Activated CD4-positive, alpha-beta T cell treated with anti-CD3 and anti-CD28 coated beads, Interleukin-2, amount 10 ng/mL, durations not matched to agents 7 days and 5 days (primary cell): ENCODE results near the gene AFAP1L1. TPM values are rescaled to one million over a fixed set of nuclear protein-coding genes. Genes with fewer than 3 reads are reported as not detected.

ENCODE experiments used
- CTCF ChIA-PET: fragments of 350-600 bp; sonication (Branson Sonifier 250); formaldehyde crosslinking; loops from one replicate; lab custom pipeline; 2021; ENCODE audit warnings: antibody characterized with exemption; lab: Charles Lee
- POLR2A ChIA-PET: fragments of 350-600 bp; sonication (Branson Sonifier 250); formaldehyde crosslinking; loops from one replicate; lab custom pipeline; 2021; ENCODE audit warnings: antibody characterized with exemption; lab: Charles Lee
- DNase-seq: peaks from one replicate; pipeline ENCODE4 v3.0.0-alpha.2; 2020
- H3K27ac Mint-ChIP-seq: one replicate; pipeline ENCODE4 v1.8.0; 2021; ENCODE audit warnings: mild to moderate bottlenecking, moderate library complexity, mixed read lengths
- H3K27me3 Mint-ChIP-seq: one replicate; pipeline ENCODE4 v1.8.0; 2021; ENCODE audit warnings: mixed read lengths
- H3K36me3 Mint-ChIP-seq: one replicate; pipeline ENCODE4 v1.8.0; 2021; ENCODE audit warnings: low read depth, mixed read lengths
- H3K4me1 Mint-ChIP-seq: one replicate; pipeline ENCODE4 v1.8.0; 2021; ENCODE audit warnings: mixed read lengths
- H3K4me3 Mint-ChIP-seq: one replicate; pipeline ENCODE4 v1.8.0; 2021; ENCODE audit warnings: mild to moderate bottlenecking, moderate library complexity, mixed read lengths
- H3K9me3 Mint-ChIP-seq: one replicate; pipeline ENCODE4 v1.8.0; 2021; ENCODE audit warnings: mixed read lengths
- total RNA-seq, 2 experiments: library from RNA; stranded (reverse); gene quantifications; one replicate each; pipeline ENCODE4 v1.2.3, GENCODE V29; 2021

Gene AFAP1L1
- total RNA-seq, 2 experiments from 2014 or later: not detected

GRCh38 chr5:149375434-149375833, 103.8 kb downstream of the AFAP1L1 start:
- peaks cover 4% of the 10 kb centered on the region for H3K4me1 Mint-ChIP-seq
- H3K9me3 Mint-ChIP-seq: no peaks in the 10 kb centered on the region
- no peak for DNase-seq
- POLR2A ChIA-PET: no interaction called here
- no peaks in the 10 kb centered on the region for H3K27me3 Mint-ChIP-seq
- no peaks in the 10 kb centered on the region for H3K36me3 Mint-ChIP-seq
- CTCF ChIA-PET: interaction anchor here (0.9 to 1.9 kb wide), 5 partner anchors 8 to 39 kb away, joined by 3 to 8 read pairs (median 4); no protein-coding TSS in a partner anchor
- H3K27ac Mint-ChIP-seq: no peak overlapping the region
- H3K4me3 Mint-ChIP-seq: no peak overlapping the region

GRCh38 chr5:149376104-149376503, 104.4 kb downstream of the AFAP1L1 start:
- ChIA-PET CTCF (interaction anchor here (0.9 to 1.9 kb wide), 5 partner anchors 9 to 38 kb away, joined by 3 to 8 read pairs (median 4); no protein-coding TSS in a partner anchor), POLR2A (no interaction called here)
- H3K9me3 Mint-ChIP-seq: no peaks in the 10 kb centered on the region
- no peaks in the 10 kb centered on the region for H3K36me3 Mint-ChIP-seq
- peaks cover 4% of the 10 kb centered on the region for H3K4me1 Mint-ChIP-seq
- H3K4me3 Mint-ChIP-seq: no peak overlapping the region
- no peak for DNase-seq
- no peaks in the 10 kb centered on the region for H3K27me3 Mint-ChIP-seq
- H3K27ac Mint-ChIP-seq: no peak overlapping the region

- H3K9me3 Mint-ChIP-seq: no peaks in the 10 kb centered on the region
- CTCF ChIA-PET: interaction anchor here (1.0 to 1.9 kb wide), 4 partner anchors 8 to 17 kb away, joined by 3 to 8 read pairs (median 4); no protein-coding TSS in a partner anchor
- H3K27me3 Mint-ChIP-seq: no peaks in the 10 kb centered on the region
- no peak for DNase-seq
- POLR2A ChIA-PET: no interaction called here
- H3K4me1 Mint-ChIP-seq: no peaks in the 10 kb centered on the region
- H3K36me3 Mint-ChIP-seq: no peaks in the 10 kb centered on the region
- H3K27ac Mint-ChIP-seq: no peak overlapping the region
- no peak overlapping the region for H3K4me3 Mint-ChIP-seq
These were observed 105.2 kb downstream of the AFAP1L1 start for GRCh38 chr5:149376711-149377447.

- no peaks in the 10 kb centered on the region for H3K27me3 Mint-ChIP-seq
- ChIA-PET POLR2A (no interaction called here), CTCF (no interaction called here)
- no peak overlapping the region for H3K27ac Mint-ChIP-seq
- H3K36me3 Mint-ChIP-seq: no peaks in the 10 kb centered on the region
- no peaks in the 10 kb centered on the region for H3K4me1 Mint-ChIP-seq
- DNase-seq: no peak
- H3K9me3 Mint-ChIP-seq: no peaks in the 10 kb centered on the region
- H3K4me3 Mint-ChIP-seq: no peak overlapping the region
These were observed 106.7 kb downstream of the AFAP1L1 start for GRCh38 chr5:149378241-149378820.

- no peaks in the 10 kb centered on the region for H3K9me3 Mint-ChIP-seq
- H3K4me1 Mint-ChIP-seq: no peaks in the 10 kb centered on the region
- ChIA-PET CTCF (interaction anchor here (1.0 to 1.5 kb wide), 6 partner anchors 10 to 196 kb away, joined by 3 to 6 read pairs (median 3); no protein-coding TSS in a partner anchor), POLR2A (no interaction called here)
- no peak within 1 kb of the TSS for H3K27ac Mint-ChIP-seq
- DNase-seq: no peak
- no peak within 1 kb of the TSS for H3K4me3 Mint-ChIP-seq
- H3K27me3 Mint-ChIP-seq: no peaks in the 10 kb centered on the region
- no peaks in the 10 kb centered on the region for H3K36me3 Mint-ChIP-seq
These were observed 107.6 kb downstream of the AFAP1L1 start, which contains the start of gene IL17B for GRCh38 chr5:149379177-149379761. IL17B (minus strand) TSS chr5:149379292; CDS start chr5:149379225, 67 bp downstream.

GRCh38 chr5:149379818-149380374, 108.2 kb downstream of the AFAP1L1 start:
- ChIA-PET POLR2A (no interaction called here), CTCF (interaction anchor here (0.6 to 1.5 kb wide), 8 partner anchors 11 to 195 kb away, joined by 3 to 6 read pairs (median 3); no protein-coding TSS in a partner anchor)
- Mint-ChIP-seq H3K36me3 (no peaks in the 10 kb centered on the region), H3K27me3 (no peaks in the 10 kb centered on the region), H3K27ac (no peak overlapping the region), H3K4me3 (no peak overlapping the region), H3K4me1 (no peaks in the 10 kb centered on the region), H3K9me3 (no peaks in the 10 kb centered on the region)
- no peak for DNase-seq

GRCh38 chr5:149380466-149381121, 108.9 kb downstream of the AFAP1L1 start:
- no peaks in the 10 kb centered on the region for H3K9me3 Mint-ChIP-seq
- H3K27me3 Mint-ChIP-seq: no peaks in the 10 kb centered on the region
- H3K27ac Mint-ChIP-seq: no peak overlapping the region
- ChIA-PET CTCF (interaction anchor here (0.6 to 2.9 kb wide), 11 partner anchors 11 to 195 kb away, joined by 3 to 22 read pairs (median 3); no protein-coding TSS in a partner anchor), POLR2A (no interaction called here)
- no peaks in the 10 kb centered on the region for H3K4me1 Mint-ChIP-seq
- no peak overlapping the region for H3K4me3 Mint-ChIP-seq
- no peaks in the 10 kb centered on the region for H3K36me3 Mint-ChIP-seq
- DNase-seq: no peak

GRCh38 chr5:149381261-149381985, 109.8 kb downstream of the AFAP1L1 start:
- no peak for DNase-seq
- no peaks in the 10 kb centered on the region for H3K4me1 Mint-ChIP-seq
- H3K9me3 Mint-ChIP-seq: no peaks in the 10 kb centered on the region
- no peaks in the 10 kb centered on the region for H3K36me3 Mint-ChIP-seq
- H3K27ac Mint-ChIP-seq: no peak overlapping the region
- H3K27me3 Mint-ChIP-seq: no peaks in the 10 kb centered on the region
- ChIA-PET CTCF (interaction anchor here (0.6 to 2.9 kb wide), 12 partner anchors 8 to 238 kb away, joined by 3 to 22 read pairs (median 3); no protein-coding TSS in a partner anchor), POLR2A (interaction anchor here (0.6 kb wide), 1 partner anchor 245 kb away, joined by 3 read pairs; no protein-coding TSS in a partner anchor)
- H3K4me3 Mint-ChIP-seq: no peak overlapping the region

GRCh38 chr5:149381986-149382338, 110.3 kb downstream of the AFAP1L1 start:
- no peak overlapping the region for H3K27ac Mint-ChIP-seq
- no peaks in the 10 kb centered on the region for H3K36me3 Mint-ChIP-seq
- H3K4me1 Mint-ChIP-seq: no peaks in the 10 kb centered on the region
- ChIA-PET POLR2A (no interaction called here), CTCF (interaction anchor here (0.6 to 2.9 kb wide), 12 partner anchors 9 to 237 kb away, joined by 3 to 22 read pairs (median 3); no protein-coding TSS in a partner anchor)
- no peak overlapping the region for H3K4me3 Mint-ChIP-seq
- no peaks in the 10 kb centered on the region for H3K9me3 Mint-ChIP-seq
- no peaks in the 10 kb centered on the region for H3K27me3 Mint-ChIP-seq
- peak; percentile 77 for DNase-seq

GRCh38 chr5:149382517-149383220, 111.0 kb downstream of the AFAP1L1 start:
- Mint-ChIP-seq H3K4me1 (no peaks in the 10 kb centered on the region), H3K27me3 (no peaks in the 10 kb centered on the region), H3K27ac (no peak overlapping the region), H3K36me3 (no peaks in the 10 kb centered on the region), H3K4me3 (no peak overlapping the region), H3K9me3 (no peaks in the 10 kb centered on the region)
- no peak for DNase-seq
- CTCF ChIA-PET: interaction anchor here (1.3 to 2.9 kb wide), 7 partner anchors 9 to 73 kb away, joined by 3 to 22 read pairs (median 3); no protein-coding TSS in a partner anchor
- POLR2A ChIA-PET: no interaction called here

GRCh38 chr5:149383399-149383798, 111.7 kb downstream of the AFAP1L1 start:
- Mint-ChIP-seq H3K36me3 (no peaks in the 10 kb centered on the region), H3K9me3 (peaks cover 3% of the 10 kb centered on the region), H3K27ac (no peak overlapping the region), H3K4me1 (no peaks in the 10 kb centered on the region), H3K27me3 (no peaks in the 10 kb centered on the region), H3K4me3 (no peak overlapping the region)
- POLR2A ChIA-PET: no interaction called here
- CTCF ChIA-PET: interaction anchor here (1.2 to 2.9 kb wide), 4 partner anchors 8 to 48 kb away, joined by 3 to 8 read pairs (median 3); no protein-coding TSS in a partner anchor
- DNase-seq: no peak
